ENCODE data around the gene TRIP11. TPM values are rescaled to one million over a fixed set of nuclear protein-coding genes. Genes with fewer than 3 reads are reported as not detected.

TRIP11 gene
- total RNA-seq, 4 donors from 2014 or later = 23.3 to 59.1 (median 36.9) TPM

- H3K27me3 ChIP-seq = no peaks in the 10 kb centered on the region
- no peaks in the 10 kb centered on the region for H3K36me3 ChIP-seq
- H3K27ac ChIP-seq = no peak overlapping the region
- TF ChIP-seq POLR2A (IDR thresholded peaks at IDR 0.05) = no peak
- no peak for TF ChIP-seq EP300 (IDR thresholded peaks at IDR 0.05)
- TF ChIP-seq CTCF (IDR thresholded peaks at IDR 0.05) = no peak
- TF ChIP-seq POLR2AphosphoS5 (IDR thresholded peaks at IDR 0.05) = no peak
- no peak for DNase-seq (ENCODE audit: low spot score in 2 of 2)
- H3K9me3 ChIP-seq = no peaks in the 10 kb centered on the region
- H3K4me1 ChIP-seq = peaks cover 11% of the 10 kb centered on the region
- H3K4me3 ChIP-seq = no peak overlapping the region
- WGBS = 90% methylated on average over 10 of the region's 10 CpGs
These were observed 114.1 kb downstream of the TRIP11 start for GRCh38 chr14:91925727-91926121.

- no peak for TF ChIP-seq CTCF (IDR thresholded peaks at IDR 0.05)
- TF ChIP-seq POLR2A (IDR thresholded peaks at IDR 0.05) = no peak
- TF ChIP-seq POLR2AphosphoS5 (IDR thresholded peaks at IDR 0.05) = no peak
- no peak for TF ChIP-seq EP300 (IDR thresholded peaks at IDR 0.05)
- H3K36me3 ChIP-seq = no peaks in the 10 kb centered on the region
- DNase-seq (ENCODE audit: low spot score in 2 of 2) = no peak
- peaks cover 14% of the 10 kb centered on the region for H3K4me1 ChIP-seq
- no peaks in the 10 kb centered on the region for H3K9me3 ChIP-seq
- 47% methylated on average over 11 of the region's 13 CpGs for WGBS
- H3K27me3 ChIP-seq = no peaks in the 10 kb centered on the region
- H3K4me3 ChIP-seq = no peak overlapping the region
- H3K27ac ChIP-seq = no peak overlapping the region
These were observed 114.7 kb downstream of the TRIP11 start for GRCh38 chr14:91925001-91925726.

GRCh38 chr14:91920526-91920925, 119.3 kb downstream of the TRIP11 start:
- H3K27me3 ChIP-seq = no peaks in the 10 kb centered on the region
- TF ChIP-seq POLR2AphosphoS5 (IDR thresholded peaks at IDR 0.05) = no peak
- no peak for TF ChIP-seq POLR2A (IDR thresholded peaks at IDR 0.05)
- no peak for TF ChIP-seq CTCF (IDR thresholded peaks at IDR 0.05)
- TF ChIP-seq EP300 (IDR thresholded peaks at IDR 0.05) = no peak
- WGBS = 74% methylated on average over 3 of the region's 3 CpGs
- no peak overlapping the region for H3K27ac ChIP-seq
- no peak for DNase-seq (ENCODE audit: low spot score in 2 of 2)
- peaks cover 21% of the 10 kb centered on the region for H3K4me1 ChIP-seq
- no peaks in the 10 kb centered on the region for H3K9me3 ChIP-seq
- no peak overlapping the region for H3K4me3 ChIP-seq
- no peaks in the 10 kb centered on the region for H3K36me3 ChIP-seq

GRCh38 chr14:91919814-91920213, 120.0 kb downstream of the TRIP11 start:
- no peaks in the 10 kb centered on the region for H3K27me3 ChIP-seq
- no peaks in the 10 kb centered on the region for H3K9me3 ChIP-seq
- DNase-seq (ENCODE audit: low spot score in 2 of 2) = no peak
- no peaks in the 10 kb centered on the region for H3K36me3 ChIP-seq
- H3K4me3 ChIP-seq = no peak overlapping the region
- TF ChIP-seq CTCF (IDR thresholded peaks at IDR 0.05) (no peak), POLR2AphosphoS5 (IDR thresholded peaks at IDR 0.05) (no peak), EP300 (IDR thresholded peaks at IDR 0.05) (no peak), POLR2A (IDR thresholded peaks at IDR 0.05) (no peak)
- peaks cover 14% of the 10 kb centered on the region for H3K4me1 ChIP-seq
- WGBS = 24% methylated on average over 4 of the region's 4 CpGs
- H3K27ac ChIP-seq = peak overlapping the region; percentile 59

GRCh38 chr14:91918186-91918883, 121.5 kb downstream of the TRIP11 start:
- WGBS = 61% methylated on average over 5 of the region's 5 CpGs
- H3K4me3 ChIP-seq = no peak overlapping the region
- no peaks in the 10 kb centered on the region for H3K9me3 ChIP-seq
- peaks cover 14% of the 10 kb centered on the region for H3K4me1 ChIP-seq
- H3K27ac ChIP-seq = peak overlapping the region; percentile 45
- DNase-seq (ENCODE audit: low spot score in 2 of 2) = no peak
- TF ChIP-seq EP300 (IDR thresholded peaks at IDR 0.05) = no peak
- no peak for TF ChIP-seq CTCF (IDR thresholded peaks at IDR 0.05)
- no peak for TF ChIP-seq POLR2A (IDR thresholded peaks at IDR 0.05)
- TF ChIP-seq POLR2AphosphoS5 (IDR thresholded peaks at IDR 0.05) = no peak
- no peaks in the 10 kb centered on the region for H3K27me3 ChIP-seq
- H3K36me3 ChIP-seq = no peaks in the 10 kb centered on the region

All from suprapubic skin (tissue), 4 donors.